Endothelial cell of coronary artery (primary cell): ENCODE results near the gene CXorf49B. TPM values are rescaled to one million over a fixed set of nuclear protein-coding genes. Genes with fewer than 3 reads are reported as not detected.

Source experiments
- total RNA-seq: library from RNA; depleted of rRNA; stranded (reverse); fragments of >200 nt; gene quantifications from 2 replicates; pipeline ENCODE4 v1.2.3, GENCODE V29; 2014

The CXorf49B gene
- total RNA-seq: not detected in 2 replicates

GRCh38 chrX:71763049-71763448 lies at the start of gene CXorf49B:
TSS of gene CXorf49B (plus strand) at chrX:71763349. CDS start at chrX:71763424, 75 bp downstream.

GRCh38 chrX:71718185-71718584 lies 45.0 kb upstream of the CXorf49B start, which contains the start of gene CXorf49:
TSS of gene CXorf49 (minus strand) at chrX:71718285. CDS start at chrX:71718151, 134 bp downstream.

Other genes starting within 250 kb of the CXorf49B start
- gene OGT, start 230.2 kb upstream of the CXorf49B start, total RNA-seq: 63.0 and 98.5 TPM in 2 replicates
- gene GCNA, start 184.9 kb upstream of the CXorf49B start, total RNA-seq: 0.99 and 2.7 TPM in 2 replicates
- not detected in 2 replicates for gene CXCR3, start 144.8 kb upstream of the CXorf49B start, total RNA-seq
- not detected in 2 replicates for gene CXorf49, start 45.1 kb upstream of the CXorf49B start, total RNA-seq
- gene NHSL2, start 147.5 kb downstream of the CXorf49B start, total RNA-seq: 21.1 and 21.6 TPM in 2 replicates